Right cardiac atrium (tissue), 5 donors: ENCODE data around the gene CCT5. TPM values are rescaled to one million over a fixed set of nuclear protein-coding genes. Genes with fewer than 3 reads are reported as not detected.
"Not testable (repeated sequence)": the region's sequence is repeated elsewhere in the genome, so short reads cannot be mapped to it uniquely, and the experiment has no call there.

Experiments used
- ATAC-seq, 2 donors: fragments of 200-7000 bp; cut with Tn5 transposase; one replicate each; pipeline versions ENCODE4 v1.8.0 to v1.9.1; 2020; ENCODE audit warnings: moderate library complexity in 2 of 2, mild to moderate bottlenecking in 1 of 2
- DNase-seq, 3 donors: peaks; one replicate each; pipeline ENCODE4 v3.0.0-alpha.2; 2020
- H3K27ac ChIP-seq: one replicate; pipeline ENCODE4 v1.5.1; 2013; ENCODE audit warnings: mild to moderate bottlenecking, low read length, control low read depth, moderate library complexity
- H3K27me3 ChIP-seq: one replicate; pipeline ENCODE4 v1.6.1; 2013; ENCODE audit not compliant: control insufficient read depth, insufficient read depth
- H3K4me1 ChIP-seq: one replicate; pipeline ENCODE4 v1.6.1; 2013; ENCODE audit warnings: low read length; ENCODE audit not compliant: control insufficient read depth, insufficient read depth
- H3K4me3 ChIP-seq: one replicate; pipeline ENCODE4 v1.5.1; 2013; ENCODE audit warnings: low read length, control low read depth
- H3K9me3 ChIP-seq: one replicate; pipeline ENCODE4 v1.6.1; 2013; ENCODE audit warnings: low read length; ENCODE audit not compliant: control insufficient read depth
- WGBS: extraction: QIAGEN DNeasy Blood & Tissue Kit; methylation state at CpG from one replicate; pipeline ENCODE4 v1.1.7; 2013; 5-methylcytosine and 5-hydroxymethylcytosine counted together
- intact Hi-C, 4 donors: fragments of 100-400 bp; cut with DNase I; formaldehyde crosslinking; loops; one replicate each; pipeline versions ENCODE4 v1.11.0 to v1.14.0; 2022 to 2023
- polyA plus RNA-seq: library from polyadenylated mRNA; stranded (reverse); fragments of 200-250 nt; gene quantifications from one replicate; pipeline ENCODE4 v1.2.3, GENCODE V29; 2013
- total RNA-seq, 4 donors: library from RNA; stranded (reverse); fragmentation: NEBNext Ultra II Directional; extraction: Animal tissue kit (Norgen Biotek cat#: 25700); gene quantifications; one replicate each; pipeline ENCODE4 v1.2.1, GENCODE V29; 2021
- donor health status: healthy with polysubstance abuse.
- donor health status: DM: no; HTN: yes; CAD: no.
- donor health status: DM: no; HTN: no; CAD: no.
- donor health status: DM: no; HTN: yes; CAD: no; lungs with severe emphysema.
- donor health status: DM: yes; HTN: yes; CAD: no.

CCT5 gene
- total and polyA plus RNA-seq, 5 donors: 84.0 to 103 (median 98.9) TPM

DNA sequence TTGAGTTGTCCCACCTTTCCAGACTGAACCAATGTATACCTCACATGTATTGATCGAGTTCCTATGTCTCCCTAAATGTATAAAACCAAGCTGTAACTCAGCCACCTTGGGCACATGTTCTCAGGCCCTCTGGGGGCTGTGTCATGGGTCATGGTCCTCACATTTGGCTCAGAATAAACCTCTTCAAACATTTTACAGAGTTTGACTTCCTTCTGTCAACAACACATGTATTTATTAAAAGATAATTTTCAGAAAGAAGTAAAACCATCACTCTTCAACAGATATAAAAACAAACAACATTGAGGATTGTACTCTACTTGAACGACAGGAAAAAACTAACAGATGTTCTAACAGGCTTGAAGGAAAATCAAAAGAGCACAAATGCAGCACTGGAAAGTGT lies 53.1 kb downstream of the CCT5 start:
- no peaks in the 10 kb centered on the region for H3K9me3 ChIP-seq
- H3K4me1 ChIP-seq: no peaks in the 10 kb centered on the region
- H3K4me3 ChIP-seq: no peak overlapping the region
- ATAC-seq (no peak), DNase-seq (no peak)
- no peaks in the 10 kb centered on the region for H3K27me3 ChIP-seq
- peak overlapping the region; percentile 12 for H3K27ac ChIP-seq
- 74% methylated on average over 2 of the region's 2 CpGs for WGBS
- intact Hi-C loops: no loop called here

DNA sequence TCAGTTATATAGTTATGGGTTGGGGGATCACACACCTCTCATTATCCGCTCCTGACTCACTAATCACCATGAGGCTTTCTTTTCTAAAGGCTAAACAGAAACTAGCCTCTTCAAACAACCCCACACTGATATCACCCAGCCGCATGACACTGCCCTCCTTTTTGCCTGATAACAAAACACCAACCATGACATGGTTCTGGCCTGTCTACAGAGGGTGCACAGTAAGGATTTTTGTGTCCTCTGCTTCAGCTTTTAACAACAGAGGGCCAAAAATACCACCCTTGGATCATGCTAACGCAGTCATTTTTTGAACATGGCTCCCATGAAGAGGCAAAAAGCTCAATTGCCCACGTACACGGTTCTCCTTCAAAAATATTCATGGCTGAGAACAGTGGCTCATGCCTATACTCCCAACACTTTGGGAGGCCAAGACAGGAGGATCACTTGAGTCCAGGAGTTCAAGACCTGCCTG lies 53.7 kb downstream of the CCT5 start:
- Histone ChIP-seq H3K4me1 (no peaks in the 10 kb centered on the region), H3K9me3 (peaks cover 1% of the 10 kb centered on the region), H3K27ac (peak overlapping the region; percentile 12), H3K4me3 (no peak overlapping the region), H3K27me3 (no peaks in the 10 kb centered on the region)
- WGBS: 73% methylated on average over 5 of the region's 5 CpGs
- peak in 1 of 2 donors; percentile 7 for ATAC-seq
- DNase-seq: no peak
- intact Hi-C loops: no loop called here

- Histone ChIP-seq H3K4me1 (no peaks in the 10 kb centered on the region), H3K4me3 (no peak overlapping the region), H3K27ac (no peak overlapping the region), H3K27me3 (no peaks in the 10 kb centered on the region), H3K9me3 (peaks cover 2% of the 10 kb centered on the region)
- 75% methylated on average over 5 of the region's 5 CpGs for WGBS
- intact Hi-C loops: no loop called here
- DNase-seq (no peak), ATAC-seq (no peak)
Observed at GRCh38 chr5:10304932-10305331, 54.9 kb downstream of the CCT5 start.

DNA sequence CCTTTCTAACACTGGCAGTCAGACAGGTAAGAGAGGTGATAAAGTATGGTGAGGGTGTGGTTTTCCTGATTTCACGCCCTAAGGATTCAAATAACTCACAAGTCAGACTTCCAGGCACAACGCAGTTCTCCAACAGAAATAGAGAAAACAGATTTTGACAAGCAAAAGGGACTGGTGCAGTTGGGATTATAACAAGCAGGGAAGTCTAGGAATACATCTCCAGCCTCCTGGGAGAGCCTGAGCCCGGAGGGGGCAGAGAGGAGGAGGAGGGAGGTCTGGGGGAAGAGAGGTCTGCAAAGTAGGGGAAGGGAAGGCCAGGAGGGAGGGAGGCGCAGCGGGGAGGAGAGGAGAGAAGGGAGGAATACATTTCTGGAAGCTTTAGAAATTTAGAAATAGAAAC lies 56.0 kb downstream of the CCT5 start:
- Histone ChIP-seq H3K27ac (peak overlapping the region; percentile 59), H3K27me3 (no peaks in the 10 kb centered on the region), H3K4me3 (no peak overlapping the region), H3K9me3 (peaks cover 2% of the 10 kb centered on the region), H3K4me1 (no peaks in the 10 kb centered on the region)
- intact Hi-C loops: no loop called here
- WGBS: 69% methylated on average over 5 of the region's 5 CpGs
- no peak for ATAC-seq
- no peak for DNase-seq

- Histone ChIP-seq H3K4me3 (peak overlapping the region; percentile 58), H3K4me1 (no peaks in the 10 kb centered on the region), H3K27ac (peak overlapping the region; percentile 61), H3K27me3 (no peaks in the 10 kb centered on the region), H3K9me3 (peaks cover 2% of the 10 kb centered on the region)
- WGBS: 42% methylated on average over 8 of the region's 8 CpGs
- ATAC-seq: no peak
- no peak for DNase-seq
- intact Hi-C loops: no loop called here
Observed at GRCh38 chr5:10306806-10307205, 56.7 kb downstream of the CCT5 start.

GRCh38 chr5:10307206-10308148 lies 57.4 kb downstream of the CCT5 start, which contains the start of gene CMBL:
Gene CMBL (minus strand): TSS chr5:10307902. CDS start chr5:10290762, 17,140 bp downstream.
- Histone ChIP-seq H3K9me3 (peaks cover 2% of the 10 kb centered on the region), H3K27ac (peak within 1 kb of the TSS; percentile 75), H3K4me1 (no peaks in the 10 kb centered on the region), H3K4me3 (peak within 1 kb of the TSS; percentile 58), H3K27me3 (no peaks in the 10 kb centered on the region)
- WGBS: 2% methylated on average over 56 of the region's 56 CpGs
- ATAC-seq (peak; percentile 89 to 91), DNase-seq (peak; percentile 58 to 87 (median 83))
- intact Hi-C loops: no loop called here

GRCh38 chr5:10308844-10309243 lies 58.8 kb downstream of the CCT5 start:
- no peak overlapping the region for H3K4me3 ChIP-seq
- 79% methylated on average over 6 of the region's 6 CpGs for WGBS
- no peak overlapping the region for H3K27ac ChIP-seq
- H3K27me3 ChIP-seq: no peaks in the 10 kb centered on the region
- no peaks in the 10 kb centered on the region for H3K4me1 ChIP-seq
- intact Hi-C loops: no loop called here
- peaks cover 2% of the 10 kb centered on the region for H3K9me3 ChIP-seq
- no peak for DNase-seq
- no peak for ATAC-seq

- H3K9me3 ChIP-seq: peaks cover 2% of the 10 kb centered on the region
- intact Hi-C loops: no loop called here
- no peak overlapping the region for H3K27ac ChIP-seq
- no peaks in the 10 kb centered on the region for H3K27me3 ChIP-seq
- ATAC-seq (no peak), DNase-seq (no peak)
- no peaks in the 10 kb centered on the region for H3K4me1 ChIP-seq
- H3K4me3 ChIP-seq: no peak overlapping the region
- WGBS: 81% methylated on average over 8 of the region's 8 CpGs
Observed at GRCh38 chr5:10310066-10310779, 60.1 kb downstream of the CCT5 start.

DNA sequence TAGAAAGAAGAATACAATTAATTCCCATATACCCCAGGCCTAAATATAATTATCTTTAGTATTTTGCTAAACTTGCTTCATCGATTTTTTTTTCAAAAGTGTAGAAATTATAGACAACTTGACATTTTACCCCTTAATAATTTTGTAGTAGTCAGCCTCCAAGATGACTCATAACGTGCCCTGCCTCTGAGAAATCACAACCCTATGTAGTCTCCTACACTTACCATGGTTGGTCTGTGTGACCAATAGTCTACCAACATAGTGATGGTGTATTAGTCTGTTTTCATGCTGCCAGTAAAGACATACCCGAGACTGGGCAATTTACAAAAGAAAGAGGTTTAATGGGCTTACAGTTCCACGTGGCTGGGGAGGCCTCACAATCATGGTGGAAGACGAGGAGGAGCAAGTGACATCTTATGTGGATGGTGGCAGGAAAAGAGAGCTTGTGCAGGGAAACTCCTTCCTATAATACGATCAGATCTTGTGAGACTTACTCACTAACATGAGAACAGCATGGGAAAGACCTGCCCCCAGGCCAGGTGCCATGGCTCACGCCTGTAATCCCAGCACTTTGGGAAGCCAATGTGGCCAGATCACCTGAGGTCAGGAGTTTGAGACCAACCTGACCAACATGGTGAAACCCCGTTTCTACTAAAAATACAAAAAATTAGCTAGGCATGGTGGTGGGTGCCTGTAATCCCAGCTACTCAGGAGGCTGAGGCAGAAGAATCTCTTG lies 60.9 kb downstream of the CCT5 start:
- H3K27ac ChIP-seq, intact Hi-C loops, DNase-seq, H3K27me3 ChIP-seq, H3K9me3 ChIP-seq, H3K4me3 ChIP-seq, ATAC-seq, H3K4me1 ChIP-seq: not testable (repeated sequence)
- WGBS: 77% methylated on average over 8 of the region's 8 CpGs

GRCh38 chr5:10311595-10312425 lies 61.7 kb downstream of the CCT5 start:
- 60% methylated on average over 10 of the region's 10 CpGs for WGBS
- H3K27ac ChIP-seq: no peak overlapping the region

More at GRCh38 chr5:10311595-10312425, 61.7 kb downstream of the CCT5 start:
- ATAC-seq (no peak), DNase-seq (no peak)
- H3K27me3 ChIP-seq: no peaks in the 10 kb centered on the region
- H3K9me3 ChIP-seq: peaks cover 2% of the 10 kb centered on the region
- no peaks in the 10 kb centered on the region for H3K4me1 ChIP-seq
- intact Hi-C loops: no loop called here
- H3K4me3 ChIP-seq: no peak overlapping the region
